Type B pancreatic cell (in vitro differentiated cells): ENCODE data around the gene PDGFB. TPM values are rescaled to one million over a fixed set of nuclear protein-coding genes. Genes with fewer than 3 reads are reported as not detected.

Source experiments
- DNase-seq: peaks from one replicate; pipeline ENCODE4 v3.0.0; 2021; ENCODE audit warnings: mixed read lengths; ENCODE audit not compliant: unreplicated experiment; ENCODE audit errors: extremely low spot score
- H3K27ac Mint-ChIP-seq: 2 replicates; pipeline ENCODE4 v1.8.0; 2021; ENCODE audit warnings: mild to moderate bottlenecking, mixed read lengths
- H3K27me3 Mint-ChIP-seq: 2 replicates; pipeline ENCODE4 v1.8.0; 2021; ENCODE audit warnings: mixed read lengths
- H3K36me3 Mint-ChIP-seq: 2 replicates; pipeline ENCODE4 v1.8.0; 2021; ENCODE audit warnings: mixed read lengths
- H3K4me1 Mint-ChIP-seq: one replicate; pipeline ENCODE4 v1.8.0; 2021; ENCODE audit warnings: mixed read lengths; ENCODE audit not compliant: unreplicated experiment
- H3K4me3 Mint-ChIP-seq: 2 replicates; pipeline ENCODE4 v1.8.0; 2021; ENCODE audit warnings: mild to moderate bottlenecking, mixed read lengths
- H3K9me3 Mint-ChIP-seq: 2 replicates; pipeline ENCODE4 v1.8.0; 2021; ENCODE audit warnings: mixed read lengths
- CTCF ChIP-seq: fragments of 200-600 bp; sonication (generic); conservative IDR thresholded peaks from 2 replicates; pipeline ENCODE4 v1.5.0; 2021; ENCODE audit warnings: antibody characterized with exemption, mild to moderate bottlenecking
- total RNA-seq: library from RNA; stranded (reverse); gene quantifications from 2 replicates; pipeline ENCODE4 v1.2.1, GENCODE V29; 2021; ENCODE audit warnings: low replicate concordance

PDGFB gene
- total RNA-seq, 1 donor from 2014 or later = 2.9 TPM

GRCh38 chr22:39256979-39257378 lies 12.2 kb upstream of the PDGFB start:
- Mint-ChIP-seq H3K27ac (no peak overlapping the region), H3K9me3 (no peaks in the 10 kb centered on the region), H3K36me3 (no peaks in the 10 kb centered on the region), H3K27me3 (peaks cover 1% of the 10 kb centered on the region), H3K4me3 (no peak overlapping the region), H3K4me1 (peaks cover 12% of the 10 kb centered on the region)
- no peak for TF ChIP-seq CTCF
- no peak for DNase-seq

GRCh38 chr22:39256186-39256552 lies 11.4 kb upstream of the PDGFB start:
- TF ChIP-seq CTCF = no peak
- H3K9me3 Mint-ChIP-seq = no peaks in the 10 kb centered on the region
- peaks cover 3% of the 10 kb centered on the region for H3K27me3 Mint-ChIP-seq

GRCh38 chr22:39255449-39256185 lies 10.8 kb upstream of the PDGFB start:
- H3K36me3 Mint-ChIP-seq = no peaks in the 10 kb centered on the region
- no peaks in the 10 kb centered on the region for H3K9me3 Mint-ChIP-seq
- peaks cover 12% of the 10 kb centered on the region for H3K4me1 Mint-ChIP-seq
- H3K27me3 Mint-ChIP-seq = peaks cover 3% of the 10 kb centered on the region
- TF ChIP-seq CTCF = no peak
- no peak for DNase-seq
- H3K27ac Mint-ChIP-seq = peak overlapping the region; percentile 30
- peak overlapping the region; percentile 5 for H3K4me3 Mint-ChIP-seq

More at GRCh38 chr22:39256186-39256552, 11.4 kb upstream of the PDGFB start:
- peaks cover 12% of the 10 kb centered on the region for H3K4me1 Mint-ChIP-seq
- no peaks in the 10 kb centered on the region for H3K36me3 Mint-ChIP-seq
- no peak overlapping the region for H3K27ac Mint-ChIP-seq
- no peak overlapping the region for H3K4me3 Mint-ChIP-seq
- no peak for DNase-seq

GRCh38 chr22:39254789-39255298 lies 10.1 kb upstream of the PDGFB start:
- H3K9me3 Mint-ChIP-seq = no peaks in the 10 kb centered on the region
- H3K4me3 Mint-ChIP-seq = peak overlapping the region; percentile 16
- no peaks in the 10 kb centered on the region for H3K36me3 Mint-ChIP-seq
- H3K4me1 Mint-ChIP-seq = peaks cover 12% of the 10 kb centered on the region
- no peak overlapping the region for H3K27ac Mint-ChIP-seq
- DNase-seq = no peak
- H3K27me3 Mint-ChIP-seq = peaks cover 3% of the 10 kb centered on the region
- no peak for TF ChIP-seq CTCF

DNA sequence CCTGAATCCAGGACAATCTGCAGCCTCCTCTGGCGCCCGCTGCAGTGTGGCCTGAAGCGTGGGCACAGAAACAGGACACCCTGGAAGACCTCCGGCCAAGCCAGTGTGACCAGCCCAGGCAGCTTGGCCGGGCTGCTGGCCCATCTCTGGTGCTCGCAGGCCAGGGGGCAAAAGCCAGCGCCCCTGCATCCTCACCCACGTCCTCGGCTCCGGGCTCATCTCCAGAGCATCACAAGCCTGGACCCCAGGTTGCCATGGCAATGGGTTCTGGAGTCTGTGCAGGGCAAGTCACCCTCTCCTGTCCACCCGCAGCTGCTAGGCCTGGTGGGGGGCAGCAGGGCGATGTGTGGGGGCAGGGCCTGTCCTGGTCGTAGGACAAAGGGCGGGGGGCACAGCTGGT lies 9.3 kb upstream of the PDGFB start:
- Mint-ChIP-seq H3K27me3 (peaks cover 3% of the 10 kb centered on the region), H3K4me3 (no peak overlapping the region), H3K27ac (no peak overlapping the region), H3K36me3 (no peaks in the 10 kb centered on the region), H3K4me1 (peaks cover 12% of the 10 kb centered on the region), H3K9me3 (no peaks in the 10 kb centered on the region)
- TF ChIP-seq CTCF = no peak
- DNase-seq = no peak
